Measurements from ENCODE around the gene TIMM10.
A peak's percentile ranks its signal among the peaks of the same experiment; 100 is the strongest.
"Not testable (repeated sequence)": the region's sequence is repeated elsewhere in the genome, so short reads cannot be mapped to it uniquely, and the experiment has no call there.

The TIMM10 gene

DNA sequence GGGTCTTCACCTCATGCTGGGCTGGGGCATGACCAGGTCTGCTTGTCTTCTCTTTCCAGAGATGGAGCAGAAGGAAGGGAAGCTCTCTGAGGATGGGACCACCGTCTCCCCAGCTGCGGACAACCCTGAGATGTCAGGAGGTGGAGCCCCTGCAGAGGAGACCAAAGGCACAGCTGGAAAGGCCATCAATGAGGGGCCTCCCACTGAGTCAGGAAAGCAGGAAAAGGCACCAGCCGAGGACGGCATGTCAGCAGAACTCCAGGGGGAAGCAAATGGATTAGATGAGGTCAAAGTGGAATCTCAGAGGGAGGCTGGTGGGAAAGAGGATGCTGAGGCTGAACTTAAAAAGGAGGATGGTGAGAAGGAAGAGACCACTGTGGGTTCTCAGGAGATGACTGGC lies 12.0 kb upstream of the TIMM10 start:
- TF ChIP-seq, protein P1, sequence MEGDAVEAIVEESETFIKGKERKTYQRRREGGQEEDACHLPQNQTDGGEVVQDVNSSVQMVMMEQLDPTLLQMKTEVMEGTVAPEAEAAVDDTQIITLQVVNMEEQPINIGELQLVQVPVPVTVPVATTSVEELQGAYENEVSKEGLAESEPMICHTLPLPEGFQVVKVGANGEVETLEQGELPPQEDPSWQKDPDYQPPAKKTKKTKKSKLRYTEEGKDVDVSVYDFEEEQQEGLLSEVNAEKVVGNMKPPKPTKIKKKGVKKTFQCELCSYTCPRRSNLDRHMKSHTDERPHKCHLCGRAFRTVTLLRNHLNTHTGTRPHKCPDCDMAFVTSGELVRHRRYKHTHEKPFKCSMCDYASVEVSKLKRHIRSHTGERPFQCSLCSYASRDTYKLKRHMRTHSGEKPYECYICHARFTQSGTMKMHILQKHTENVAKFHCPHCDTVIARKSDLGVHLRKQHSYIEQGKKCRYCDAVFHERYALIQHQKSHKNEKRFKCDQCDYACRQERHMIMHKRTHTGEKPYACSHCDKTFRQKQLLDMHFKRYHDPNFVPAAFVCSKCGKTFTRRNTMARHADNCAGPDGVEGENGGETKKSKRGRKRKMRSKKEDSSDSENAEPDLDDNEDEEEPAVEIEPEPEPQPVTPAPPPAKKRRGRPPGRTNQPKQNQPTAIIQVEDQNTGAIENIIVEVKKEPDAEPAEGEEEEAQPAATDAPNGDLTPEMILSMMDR (IDR thresholded peaks at IDR 0.05; ENCODE audit: low read depth, low read length, missing control alignments), result no peak
- DNase-seq (ENCODE audit: low read depth), result no peak
- no peak overlapping the region for H3K4me3 ChIP-seq (ENCODE audit: low read depth, low read length)

DNA sequence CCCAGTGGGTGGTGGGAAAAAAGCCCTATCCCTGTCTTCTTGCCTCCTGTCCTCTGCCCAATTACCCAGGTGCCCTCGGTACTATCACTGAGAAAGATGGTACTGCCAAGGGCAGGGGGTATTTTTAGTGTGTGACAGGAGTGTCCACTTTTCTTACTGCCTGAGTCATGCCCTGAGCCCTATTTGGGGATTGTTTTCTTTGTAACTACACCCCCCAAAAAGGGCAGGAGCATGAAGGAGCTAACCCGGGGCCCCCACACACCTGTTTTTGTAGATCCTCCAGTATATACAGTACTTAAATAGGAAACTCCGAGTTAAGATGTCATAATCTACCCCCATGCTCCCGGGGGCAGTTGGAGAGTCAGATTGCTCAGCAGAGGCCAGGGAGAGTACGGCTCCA lies 10.6 kb upstream of the TIMM10 start:
- TF ChIP-seq, protein P1 (IDR thresholded peaks at IDR 0.05; ENCODE audit: low read depth, low read length, missing control alignments), result no peak
- no peak for DNase-seq (ENCODE audit: low read depth)
- H3K4me3 ChIP-seq (ENCODE audit: low read depth, low read length), result no peak overlapping the region

DNA sequence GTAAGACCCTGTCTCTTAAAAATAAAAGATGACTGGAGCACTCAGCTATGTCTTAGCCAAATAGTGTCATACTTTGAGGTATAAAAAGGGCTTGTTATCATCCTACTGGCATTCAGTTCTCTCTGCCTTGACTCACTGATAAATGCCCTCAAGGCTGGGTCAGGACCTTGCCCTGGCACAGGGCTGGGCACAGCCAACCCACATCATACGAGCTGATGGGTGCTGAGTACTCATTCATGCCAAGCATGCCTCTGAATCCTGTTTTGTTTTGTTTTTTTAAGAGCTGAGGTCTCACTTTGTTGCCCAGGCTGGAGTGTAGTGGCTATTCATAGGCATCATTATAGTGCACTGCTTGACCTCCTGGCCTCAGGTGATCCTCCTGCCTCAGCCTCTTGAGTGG lies 8.8 kb upstream of the TIMM10 start:
- DNase-seq (ENCODE audit: low read depth), result no peak
- TF ChIP-seq, protein P1 (IDR thresholded peaks at IDR 0.05; ENCODE audit: low read depth, low read length, missing control alignments), result no peak
- no peak overlapping the region for H3K4me3 ChIP-seq (ENCODE audit: low read depth, low read length)

DNA sequence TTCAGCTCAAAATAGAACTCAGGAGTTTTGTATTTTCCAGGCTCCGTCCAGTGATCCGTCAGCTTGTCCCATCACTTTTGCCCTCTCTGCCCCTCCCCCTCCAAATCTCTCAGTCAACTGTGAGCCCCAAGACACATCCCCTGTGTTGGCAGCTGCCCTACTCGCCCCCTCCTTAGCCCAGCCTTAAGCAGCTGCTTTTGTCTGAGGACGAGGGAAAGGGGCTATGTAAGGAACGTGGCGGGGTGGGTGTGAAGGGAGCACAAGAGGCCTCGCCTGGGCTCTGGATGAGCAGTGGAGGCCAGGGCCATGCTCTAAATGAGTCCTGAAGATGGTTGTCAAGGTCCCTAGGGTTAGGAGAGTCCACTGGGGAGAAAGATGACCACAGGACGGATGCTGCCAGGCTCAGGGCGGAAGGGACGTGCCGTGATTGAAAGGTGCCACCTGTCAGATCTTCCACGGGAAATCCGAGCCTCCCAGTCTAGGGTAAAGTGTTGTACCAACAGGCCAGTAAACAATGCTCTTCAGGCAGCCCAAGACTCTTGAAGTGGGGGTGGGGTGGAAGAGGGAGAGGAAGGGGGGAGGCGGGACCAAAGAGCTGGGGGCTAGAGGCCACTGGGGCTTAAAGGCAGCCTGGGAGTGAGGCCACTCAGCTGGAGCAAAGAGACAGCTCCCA lies 6.5 kb upstream of the TIMM10 start, which contains the start of gene SMTNL1:
SMTNL1 (plus strand) TSS at position 649 of the 673 bp plus-strand sequence. CDS start 5,048 bp downstream, outside the sequence.
- DNase-seq (ENCODE audit: low read depth), result no peak
- TF ChIP-seq, protein P1 (IDR thresholded peaks at IDR 0.05; ENCODE audit: low read depth, low read length, missing control alignments), result no peak
- H3K4me3 ChIP-seq (ENCODE audit: low read depth, low read length), result no peak within 1 kb of the TSS

DNA sequence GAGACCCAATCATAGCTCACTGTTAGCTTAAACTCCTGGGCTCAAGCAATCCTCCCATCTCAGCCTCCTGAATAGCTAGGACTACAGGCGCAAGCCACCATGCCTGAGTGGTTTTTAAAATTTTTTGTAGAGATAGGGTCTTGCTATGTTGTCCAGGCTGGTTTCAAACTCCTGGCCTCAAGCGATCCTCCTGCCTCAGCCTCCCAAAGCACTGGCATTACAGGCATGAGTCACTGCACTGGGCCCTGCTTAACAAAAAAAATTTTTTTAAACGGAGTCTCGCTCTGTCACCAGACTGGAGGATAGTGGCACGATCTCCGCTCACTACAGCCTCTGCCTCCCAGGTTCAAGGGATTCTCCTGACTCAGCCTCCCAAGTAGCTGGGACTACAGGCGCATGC lies 3.9 kb upstream of the TIMM10 start:
- H3K4me3 ChIP-seq (ENCODE audit: low read depth, low read length), result not testable (repeated sequence)

DNA sequence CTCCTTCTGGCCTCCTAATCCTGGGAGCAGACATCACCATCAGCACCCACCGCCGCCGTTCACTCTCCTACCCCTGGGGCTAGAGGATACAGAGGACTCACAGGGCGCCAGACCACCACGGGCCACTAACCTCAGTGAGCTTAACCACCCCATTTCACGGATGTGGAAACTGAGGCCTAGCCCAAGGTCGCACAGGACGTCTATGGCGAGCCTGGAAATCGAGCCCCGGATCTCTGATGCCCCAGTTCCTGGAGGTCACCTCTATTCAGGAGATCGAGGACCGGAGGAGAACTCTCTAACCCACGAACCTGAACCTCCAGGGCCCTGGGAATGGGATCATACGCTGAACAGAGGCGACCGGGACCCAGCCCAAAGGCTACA lies 349 bp downstream of the TIMM10 start:
- DNase-seq (ENCODE audit: low read depth), result no peak
- peak overlapping the region; percentile 93 for H3K4me3 ChIP-seq (ENCODE audit: low read depth, low read length)
- TF ChIP-seq, protein P1 (IDR thresholded peaks at IDR 0.05; ENCODE audit: low read depth, low read length, missing control alignments), result no peak

More for the DNA sequence above, 3.9 kb upstream of the TIMM10 start:
- not testable (repeated sequence) for DNase-seq (ENCODE audit: low read depth)

DNA sequence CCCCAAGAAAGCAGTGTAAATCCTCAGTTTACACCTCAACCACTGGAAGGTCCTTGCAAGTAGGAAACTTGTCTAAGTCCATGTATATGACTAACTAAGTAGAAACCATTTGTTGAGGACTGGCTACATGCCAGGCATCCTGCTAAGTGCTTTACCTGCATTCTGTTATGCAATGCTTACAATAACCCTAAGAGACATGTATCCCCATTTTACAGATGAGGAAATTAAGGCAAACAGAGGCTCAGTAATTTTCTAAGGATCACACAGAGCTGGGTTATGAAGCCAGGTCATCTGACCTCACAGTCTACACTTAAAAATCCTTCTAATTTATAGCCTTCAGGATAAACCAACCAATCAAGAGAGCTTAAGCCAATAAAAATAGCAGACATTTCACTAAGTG lies 1.5 kb downstream of the TIMM10 start:
- no peak for DNase-seq (ENCODE audit: low read depth)
- no peak overlapping the region; the same call in 1 of the 2 replicates for H3K4me3 ChIP-seq (ENCODE audit: low read depth, low read length)
- TF ChIP-seq, protein P1 (IDR thresholded peaks at IDR 0.05; ENCODE audit: low read depth, low read length, missing control alignments), result no peak
